Posterior vena cava (tissue), 2 donors: ENCODE results near the gene PCSK5. TPM values are rescaled to one million over a fixed set of nuclear protein-coding genes. Genes with fewer than 3 reads are reported as not detected.

ENCODE experiments used
- DNase-seq: peaks from one replicate; pipeline ENCODE4 v3.0.0-alpha.2; 2020; ENCODE audit warnings: low spot score
- intact Hi-C, 2 donors: fragments of 100-400 bp; cut with DNase I; formaldehyde crosslinking; loops; one replicate each; pipeline versions ENCODE4 v1.14.1 to v1.14.2; 2022 to 2023
- total RNA-seq, 2 donors: library from RNA; stranded (reverse); fragmentation: NEBNext Ultra II Directional; extraction: Animal tissue kit (Norgen Biotek cat#: 25700); gene quantifications; one replicate each; pipeline ENCODE4 v1.2.1, GENCODE V29; 2021
- donor health status: DM: yes; HTN: yes; CAD: no.
- donor health status: DM: yes; HTN: yes; CAD: no.

The PCSK5 gene
- total RNA-seq, 2 donors from 2014 or later = 67.9 to 84.2 TPM

- DNase-seq = no peak
- intact Hi-C loops = no loop called here
These were observed 260.8 kb downstream of the PCSK5 start for GRCh38 chr9:76151267-76151666.

DNA sequence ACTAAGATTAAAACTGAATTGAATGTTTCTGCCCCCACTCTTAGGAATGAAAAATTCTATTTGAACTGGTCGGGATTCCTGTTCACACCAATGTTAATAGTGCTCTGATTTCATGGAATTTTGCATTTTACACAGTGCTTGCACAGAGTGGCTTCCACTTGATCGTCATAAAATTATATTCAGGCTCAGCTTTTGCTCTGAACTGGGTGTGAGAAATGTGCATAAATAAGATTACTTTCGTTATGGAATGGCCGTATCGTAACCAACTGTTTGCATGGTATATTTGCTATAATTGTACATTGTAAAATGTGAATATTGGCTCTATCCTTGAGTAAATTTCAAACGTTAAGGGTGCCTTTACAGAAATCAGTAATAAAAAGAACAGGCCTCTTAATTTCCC, 262.9 kb downstream of the PCSK5 start:
- DNase-seq = no peak
- intact Hi-C loops = no loop called here

DNA sequence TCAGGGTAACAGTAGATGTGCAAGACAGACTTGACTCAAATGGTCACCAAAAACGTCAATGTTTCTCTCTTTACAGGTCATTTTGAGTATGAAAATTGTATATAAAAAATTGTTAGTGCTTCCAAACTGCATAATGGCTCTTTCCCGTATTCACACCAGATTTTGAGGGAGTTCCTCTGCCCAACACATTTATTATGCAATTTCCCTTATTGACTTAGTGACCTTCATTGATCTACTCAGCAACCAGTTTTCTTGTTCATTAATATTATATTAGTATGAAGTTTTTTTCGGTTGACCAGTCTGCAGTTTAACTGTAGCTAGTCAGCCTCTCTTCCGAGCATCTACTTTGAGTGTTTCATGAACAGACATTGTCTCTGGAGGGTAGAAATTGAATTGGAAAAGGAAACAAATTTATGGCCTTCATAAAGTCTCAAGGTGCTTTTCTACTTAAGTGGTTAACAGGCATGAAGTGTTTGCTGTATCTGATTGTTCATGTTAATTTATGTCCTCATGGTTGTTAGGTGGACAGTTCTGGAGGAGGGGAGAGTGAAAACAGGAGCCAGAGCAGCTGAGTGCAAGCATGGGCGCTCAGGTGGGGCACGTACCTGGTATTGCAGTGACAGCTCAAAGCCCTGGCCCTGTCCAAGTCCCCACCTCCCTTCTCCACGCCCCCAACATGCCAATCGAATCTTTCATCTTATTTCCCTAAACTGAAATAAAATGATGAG, 263.6 kb downstream of the PCSK5 start:
- intact Hi-C loops = no loop called here

GRCh38 chr9:76155361-76155760, 264.9 kb downstream of the PCSK5 start:
- intact Hi-C loops = no loop called here
- DNase-seq = no peak

More for the DNA sequence above, 263.6 kb downstream of the PCSK5 start:
- no peak for DNase-seq

GRCh38 chr9:76158713-76159112, 268.2 kb downstream of the PCSK5 start:
- DNase-seq = no peak
- intact Hi-C loops = no loop called here

- no peak for DNase-seq
- intact Hi-C loops = no loop called here
These were observed 268.9 kb downstream of the PCSK5 start for GRCh38 chr9:76159293-76159926.

GRCh38 chr9:76161106-76161505, 270.6 kb downstream of the PCSK5 start:
- DNase-seq = no peak
- intact Hi-C loops = no loop called here

DNA sequence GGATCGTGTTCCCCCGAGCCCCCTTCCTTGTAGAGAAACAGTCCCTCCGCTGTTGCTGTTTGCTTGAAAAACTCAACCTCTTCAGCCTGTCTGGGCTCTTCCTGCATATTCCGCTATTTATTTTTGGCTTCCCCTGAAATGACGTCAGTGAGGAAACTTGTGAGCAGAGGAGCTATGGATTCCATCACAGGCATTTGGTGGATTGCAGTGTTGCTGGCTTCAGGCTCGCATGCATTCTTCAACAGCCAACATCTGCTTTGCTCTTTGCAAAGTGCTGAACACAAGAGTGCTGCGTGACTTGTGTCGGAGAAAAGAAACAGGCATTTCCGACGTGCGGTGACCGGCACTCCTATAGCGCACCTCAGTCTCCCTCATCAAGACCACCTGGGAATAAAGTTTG, 271.1 kb downstream of the PCSK5 start:
- intact Hi-C loops = no loop called here
- DNase-seq = no peak

DNA sequence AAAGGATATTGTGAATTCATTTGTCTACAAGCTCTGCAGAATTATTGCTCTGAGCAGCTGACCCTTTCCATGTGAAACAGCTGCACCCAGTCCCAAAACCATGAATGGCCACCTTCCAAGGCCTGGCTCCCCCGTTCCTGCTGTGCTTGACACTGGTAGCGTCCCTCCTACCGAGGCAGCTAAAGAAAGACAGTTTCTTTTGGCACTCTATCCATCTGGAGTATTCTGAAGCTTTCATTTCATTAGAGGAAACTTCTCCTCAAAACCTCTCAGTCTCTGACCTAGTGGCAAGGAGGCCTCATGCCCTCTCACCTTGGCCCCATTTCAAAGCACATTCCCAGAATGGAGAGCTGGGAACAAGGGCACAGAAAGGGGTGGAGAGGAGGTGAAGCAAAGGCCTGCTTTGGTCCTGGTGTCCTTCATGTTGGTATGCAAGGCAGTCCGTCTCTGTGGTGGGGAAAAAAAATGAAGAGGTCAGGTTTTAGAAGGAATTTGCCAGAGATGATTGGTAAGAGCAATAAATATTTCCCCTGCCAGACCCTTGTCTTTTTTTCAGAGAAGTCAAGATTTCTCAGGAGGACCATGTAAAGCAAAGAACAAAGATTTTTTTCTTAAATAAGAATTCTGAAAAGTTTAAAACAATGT, 271.7 kb downstream of the PCSK5 start:
- DNase-seq = no peak
- intact Hi-C loops = no loop called here

GRCh38 chr9:76162751-76163500, 272.5 kb downstream of the PCSK5 start:
- DNase-seq = peak; percentile 84
- intact Hi-C loops = no loop called here

- intact Hi-C loops = no loop called here
- no peak for DNase-seq
These were observed 276.1 kb downstream of the PCSK5 start for GRCh38 chr9:76166526-76166925.

- intact Hi-C loops = no loop called here
These were observed 285.7 kb downstream of the PCSK5 start for GRCh38 chr9:76176171-76176570.

GRCh38 chr9:76177931-76178330, 287.5 kb downstream of the PCSK5 start:
- no peak for DNase-seq
- intact Hi-C loops = no loop called here

More at GRCh38 chr9:76176171-76176570, 285.7 kb downstream of the PCSK5 start:
- no peak for DNase-seq

- intact Hi-C loops = no loop called here
- no peak for DNase-seq
These were observed 290.1 kb downstream of the PCSK5 start for GRCh38 chr9:76180541-76180940.

DNA sequence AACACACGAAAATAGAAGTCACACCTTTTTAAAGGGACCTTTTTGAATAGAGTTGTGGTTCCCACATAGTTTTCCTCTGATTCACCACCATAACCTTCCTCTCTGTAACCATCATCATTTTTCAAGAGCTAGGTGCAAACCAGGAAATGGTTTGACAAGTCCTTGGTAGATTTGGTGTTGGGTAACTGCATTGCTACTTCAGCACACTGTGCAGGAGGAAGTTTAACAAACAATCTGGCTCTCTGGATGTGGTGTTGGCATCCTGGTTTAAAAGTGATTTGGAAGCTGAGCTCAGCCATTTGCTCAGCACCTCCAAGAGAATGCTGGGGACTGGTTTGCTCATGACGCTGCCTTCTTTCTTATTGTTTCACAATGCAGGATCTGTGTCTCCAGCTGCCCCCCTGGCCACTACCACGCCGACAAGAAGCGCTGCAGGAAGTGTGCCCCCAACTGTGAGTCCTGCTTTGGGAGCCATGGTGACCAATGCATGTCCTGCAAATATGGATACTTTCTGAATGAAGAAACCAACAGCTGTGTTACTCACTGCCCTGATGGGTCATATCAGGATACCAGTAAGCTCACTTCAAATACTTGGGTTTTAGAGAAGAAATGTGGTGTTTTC, 290.7 kb downstream of the PCSK5 start:
- intact Hi-C loops = no loop called here
- no peak for DNase-seq

- intact Hi-C loops = no loop called here
These were observed 291.3 kb downstream of the PCSK5 start for GRCh38 chr9:76181781-76182180.

GRCh38 chr9:76185432-76185831, 295.0 kb downstream of the PCSK5 start:
- no peak for DNase-seq
- intact Hi-C loops = no loop called here

More at GRCh38 chr9:76181781-76182180, 291.3 kb downstream of the PCSK5 start:
- no peak for DNase-seq

DNA sequence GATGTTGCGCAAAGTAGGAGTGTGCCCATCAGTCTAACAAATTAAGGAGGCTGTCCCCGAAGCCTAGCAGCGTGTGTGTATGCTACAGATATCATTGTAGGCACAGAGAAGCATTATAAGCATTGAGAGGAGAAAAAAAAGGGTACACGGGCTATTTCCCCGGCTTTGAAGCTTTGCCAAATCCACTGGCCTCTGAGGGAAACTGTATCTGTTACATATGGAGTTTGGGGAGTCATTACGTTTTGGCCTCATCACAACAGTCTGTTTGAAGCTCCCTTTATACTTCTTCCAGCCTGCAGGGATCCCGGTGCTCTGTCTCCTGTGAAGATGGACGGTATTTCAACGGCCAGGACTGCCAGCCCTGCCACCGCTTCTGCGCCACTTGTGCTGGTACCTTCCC, 297.8 kb downstream of the PCSK5 start:
- no peak for DNase-seq

DNA sequence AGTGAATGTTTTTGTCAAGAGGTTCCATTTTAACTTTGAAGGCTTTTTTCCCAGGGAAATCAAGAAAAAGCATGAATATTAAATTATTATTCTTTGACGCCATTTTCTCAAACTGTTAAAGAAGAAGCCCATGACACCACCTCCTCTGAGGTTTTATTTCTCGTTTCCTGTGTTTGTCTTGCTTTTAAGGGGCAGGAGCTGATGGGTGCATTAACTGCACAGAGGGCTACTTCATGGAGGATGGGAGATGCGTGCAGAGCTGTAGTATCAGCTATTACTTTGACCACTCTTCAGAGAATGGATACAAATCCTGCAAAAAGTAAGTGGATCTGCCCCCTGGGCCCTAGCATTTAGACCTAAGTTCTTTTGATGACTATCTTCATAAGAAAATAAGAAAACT, 298.4 kb downstream of the PCSK5 start:
- intact Hi-C loops = no loop called here
- DNase-seq = no peak

More for the DNA sequence above, 297.8 kb downstream of the PCSK5 start:
- intact Hi-C loops = no loop called here
